Caco-2 (cell line): ENCODE results near the gene UTP11. TPM values are rescaled to one million over a fixed set of nuclear protein-coding genes. Genes with fewer than 3 reads are reported as not detected.

Experiments used
- BruUV-seq: library from RNA; stranded (reverse); fragments of 400-500 nt; replicated peaks from 2 replicates; lab custom pipeline; 2021; lab: Mats Ljungman, UMichigan
- CTCF ChIA-PET: fragments of 300-600 bp; sonication (Branson Sonifier 250); formaldehyde crosslinking; loops from one replicate; lab custom pipeline; 2022; ENCODE audit warnings: antibody characterized with exemption; lab: Charles Lee
- POLR2A ChIA-PET: fragments of 300-600 bp; sonication (Branson Sonifier 250); formaldehyde crosslinking; loops from one replicate; lab custom pipeline; 2022; ENCODE audit warnings: antibody characterized with exemption; lab: Charles Lee
- DNase-seq, 2 experiments: peaks; one replicate each; pipeline versions ENCODE4 v3.0.0 to v3.0.0-alpha.2; 2020 to 2022
- H3K27me3 ChIP-seq: replicated peaks from 2 replicates; pipeline ENCODE4 v1.6.0; 2011; ENCODE audit warnings: low read length; ENCODE audit not compliant: control insufficient read depth, insufficient read depth
- H3K36me3 ChIP-seq: 2 replicates; pipeline ENCODE4 v1.5.1; 2011; ENCODE audit warnings: low read length; ENCODE audit not compliant: control insufficient read depth, insufficient read depth
- H3K4me1 ChIP-seq: fragments of 250-450 bp; sonication (Bioruptor Pico); 2 replicates; pipeline ENCODE4 v1.5.1; 2020; ENCODE audit warnings: mild to moderate bottlenecking
- H3K4me3 ChIP-seq: 2 replicates; pipeline ENCODE4 v1.5.1; 2011; ENCODE audit warnings: low read depth, mild to moderate bottlenecking, control low read depth, low read length
- H3K9me3 ChIP-seq: fragments of 250-450 bp; sonication (Bioruptor Pico); 2 replicates; pipeline ENCODE4 v1.5.1; 2020; ENCODE audit warnings: mild to moderate bottlenecking, moderate library complexity
- H3K27ac Mint-ChIP-seq: one replicate; pipeline ENCODE4 v1.8.0; 2022; ENCODE audit warnings: mixed read lengths; ENCODE audit not compliant: unreplicated experiment
- H3K27me3 Mint-ChIP-seq: one replicate; pipeline ENCODE4 v1.8.0; 2022; ENCODE audit warnings: mixed read lengths; ENCODE audit not compliant: insufficient read depth, unreplicated experiment
- H3K36me3 Mint-ChIP-seq: one replicate; pipeline ENCODE4 v1.8.0; 2022; ENCODE audit warnings: mild to moderate bottlenecking, mixed read lengths; ENCODE audit not compliant: insufficient read depth, unreplicated experiment
- H3K4me1 Mint-ChIP-seq: one replicate; pipeline ENCODE4 v1.8.0; 2022; ENCODE audit warnings: low read depth, mixed read lengths; ENCODE audit not compliant: unreplicated experiment
- H3K4me3 Mint-ChIP-seq: one replicate; pipeline ENCODE4 v1.8.0; 2022; ENCODE audit warnings: mild to moderate bottlenecking, moderate library complexity, mixed read lengths; ENCODE audit not compliant: unreplicated experiment
- H3K9me3 Mint-ChIP-seq: one replicate; pipeline ENCODE4 v1.8.0; 2022; ENCODE audit warnings: mixed read lengths; ENCODE audit not compliant: unreplicated experiment
- CTCF ChIP-seq, 2 experiments: fragments of 200-600 bp in 1 of 2; IDR thresholded peaks; 1 replicate in 1 of 2; 2 replicates in 1 of 2; pipeline versions ENCODE4 v1.5.1 to v1.8.0; 2011 to 2022; ENCODE audit warnings: antibody characterized with exemption in 1 of 2, control low read depth in 1 of 2, inconsistent platforms in 1 of 2, low read depth in 1 of 2, low read length in 1 of 2, mild to moderate bottlenecking in 1 of 2, moderate library complexity in 1 of 2; ENCODE audit not compliant: insufficient read depth in 1 of 2, severe bottlenecking in 1 of 2, unreplicated experiment in 1 of 2
- intact Hi-C: fragments of 100-400 bp; cut with micrococcal nuclease; formaldehyde crosslinking; loops from one replicate; pipeline ENCODE4 v1.10.0; 2022; ENCODE audit not compliant: unreplicated experiment
- total RNA-seq: library from RNA; stranded (reverse); gene quantifications from 2 replicates; pipeline ENCODE4 v1.2.3, GENCODE V29; 2022

UTP11 gene
- total RNA-seq, 1 experiment from 2014 or later: 29.1 TPM

GRCh38 chr1:38028105-38028591, 15.6 kb downstream of the UTP11 start:
- Mint-ChIP-seq H3K9me3 (no peaks in the 10 kb centered on the region), H3K4me1 (no peaks in the 10 kb centered on the region)
- POLR2A ChIA-PET: no interaction called here

GRCh38 chr1:38028671-38029070, 16.1 kb downstream of the UTP11 start:
- intact Hi-C loops: loop anchor here (5.0 kb wide), 2 partner anchors 374 to 809 kb away; no protein-coding TSS in a partner anchor
- Histone ChIP-seq H3K27me3 (no peaks in the 10 kb centered on the region), H3K4me3 (no peak overlapping the region), H3K36me3 (no peaks in the 10 kb centered on the region), H3K9me3 (no peaks in the 10 kb centered on the region), H3K4me1 (no peaks in the 10 kb centered on the region)
- peaks cover 27% of the 10 kb centered on the region for H3K36me3 Mint-ChIP-seq
- H3K9me3 Mint-ChIP-seq: no peaks in the 10 kb centered on the region
- no peak overlapping the region for H3K4me3 Mint-ChIP-seq
- DNase-seq: no peak
- CTCF ChIA-PET: no interaction called here
- no peak for TF ChIP-seq CTCF (IDR thresholded peaks at IDR 0.05; ENCODE audit: insufficient read depth in 1 of 2, low read depth in 1 of 2, low read length in 1 of 2, severe bottlenecking in 1 of 2, unreplicated experiment in 1 of 2)
- no peaks in the 10 kb centered on the region for H3K27me3 Mint-ChIP-seq
- BruUV-seq: no TSS peak
- H3K27ac Mint-ChIP-seq: no peak overlapping the region
- POLR2A ChIA-PET: no interaction called here
- no peaks in the 10 kb centered on the region for H3K4me1 Mint-ChIP-seq

More at GRCh38 chr1:38028105-38028591, 15.6 kb downstream of the UTP11 start:
- H3K4me1 ChIP-seq: no peaks in the 10 kb centered on the region
- peaks cover 30% of the 10 kb centered on the region for H3K36me3 Mint-ChIP-seq
- H3K27ac Mint-ChIP-seq: no peak overlapping the region
- no TSS peak for BruUV-seq
- no peaks in the 10 kb centered on the region for H3K27me3 Mint-ChIP-seq
- H3K27me3 ChIP-seq: no peaks in the 10 kb centered on the region
- no peaks in the 10 kb centered on the region for H3K36me3 ChIP-seq
- intact Hi-C loops: loop anchor here (5.0 kb wide), 2 partner anchors 374 to 809 kb away; no protein-coding TSS in a partner anchor
- no peak for DNase-seq
- no peak overlapping the region for H3K4me3 ChIP-seq
- H3K9me3 ChIP-seq: no peaks in the 10 kb centered on the region
- H3K4me3 Mint-ChIP-seq: no peak overlapping the region
- TF ChIP-seq CTCF (IDR thresholded peaks at IDR 0.05; ENCODE audit: insufficient read depth in 1 of 2, low read depth in 1 of 2, low read length in 1 of 2, severe bottlenecking in 1 of 2, unreplicated experiment in 1 of 2): no peak
- CTCF ChIA-PET: no interaction called here

GRCh38 chr1:38029081-38029681, 16.6 kb downstream of the UTP11 start:
- Histone ChIP-seq H3K4me3 (no peak overlapping the region), H3K36me3 (no peaks in the 10 kb centered on the region), H3K9me3 (no peaks in the 10 kb centered on the region), H3K27me3 (no peaks in the 10 kb centered on the region), H3K4me1 (no peaks in the 10 kb centered on the region)
- no peak overlapping the region for H3K4me3 Mint-ChIP-seq
- CTCF ChIA-PET: no interaction called here
- no peaks in the 10 kb centered on the region for H3K9me3 Mint-ChIP-seq
- H3K36me3 Mint-ChIP-seq: peaks cover 22% of the 10 kb centered on the region
- DNase-seq: no peak
- POLR2A ChIA-PET: no interaction called here
- TF ChIP-seq CTCF (IDR thresholded peaks at IDR 0.05; ENCODE audit: insufficient read depth in 1 of 2, low read depth in 1 of 2, low read length in 1 of 2, severe bottlenecking in 1 of 2, unreplicated experiment in 1 of 2): no peak
- H3K4me1 Mint-ChIP-seq: no peaks in the 10 kb centered on the region
- no peaks in the 10 kb centered on the region for H3K27me3 Mint-ChIP-seq
- intact Hi-C loops: loop anchor here (5.0 kb wide), 2 partner anchors 373 to 808 kb away; no protein-coding TSS in a partner anchor
- H3K27ac Mint-ChIP-seq: no peak overlapping the region
- BruUV-seq: no TSS peak
